Ramos (cell line): Measurements from ENCODE around the gene PIWIL1.

Source experiments
- in situ Hi-C: fragments of 300-500 bp; cut with MboI; formaldehyde crosslinking; loops from one replicate; pipeline ENCODE4 v1.14.3; 2022; ENCODE audit warnings: low sequenced_read_pairs; ENCODE audit not compliant: unreplicated experiment

The PIWIL1 gene

GRCh38 chr12:130421896-130422295 lies 84.2 kb downstream of the PIWIL1 start:
- in situ Hi-C loops: no loop called here
